GM21526 (cell line): ENCODE measurements around the gene SMAD3.

Source experiments
- ATAC-seq: cut with Tn5 transposase; IDR thresholded peaks from one replicate; pipeline ENCODE4 v1.9.1; 2021; ENCODE audit warnings: moderate library complexity; ENCODE audit not compliant: unreplicated experiment, low FRiP score

Gene SMAD3

GRCh38 chr15:67092752-67093503, 27.5 kb downstream of the SMAD3 start:
- no peak for ATAC-seq

GRCh38 chr15:67093504-67093862, 28.1 kb downstream of the SMAD3 start:
- ATAC-seq = no peak

GRCh38 chr15:67094001-67094826, 28.8 kb downstream of the SMAD3 start:
- ATAC-seq = no peak

GRCh38 chr15:67095912-67096311, 30.5 kb downstream of the SMAD3 start:
- ATAC-seq = no peak

GRCh38 chr15:67096546-67097294, 31.3 kb downstream of the SMAD3 start:
- no peak for ATAC-seq

- ATAC-seq = no peak
These were observed 32.0 kb downstream of the SMAD3 start for GRCh38 chr15:67097424-67097823.

- no peak for ATAC-seq
These were observed 32.7 kb downstream of the SMAD3 start for GRCh38 chr15:67097930-67098740.

- ATAC-seq = no peak
These were observed 33.4 kb downstream of the SMAD3 start for GRCh38 chr15:67098768-67099282.

- ATAC-seq = no peak
These were observed 34.9 kb downstream of the SMAD3 start for GRCh38 chr15:67100124-67100791.

GRCh38 chr15:67100801-67101581, 35.6 kb downstream of the SMAD3 start:
- peak; percentile 59 for ATAC-seq

GRCh38 chr15:67101911-67102598, 36.7 kb downstream of the SMAD3 start:
- no peak for ATAC-seq

GRCh38 chr15:67102599-67102929, 37.2 kb downstream of the SMAD3 start:
- ATAC-seq = no peak

- ATAC-seq = no peak
These were observed 37.6 kb downstream of the SMAD3 start for GRCh38 chr15:67103021-67103420.

- no peak for ATAC-seq
These were observed 38.0 kb downstream of the SMAD3 start for GRCh38 chr15:67103432-67103831.

- no peak for ATAC-seq
These were observed 38.5 kb downstream of the SMAD3 start for GRCh38 chr15:67103869-67104268.

- no peak for ATAC-seq
These were observed 39.1 kb downstream of the SMAD3 start for GRCh38 chr15:67104510-67104909.

- ATAC-seq = no peak
These were observed 39.9 kb downstream of the SMAD3 start for GRCh38 chr15:67105065-67105951.
